Spinal cord (tissue), 10 donors: Measurements from ENCODE around the gene PRDX5. TPM values are rescaled to one million over a fixed set of nuclear protein-coding genes. Genes with fewer than 3 reads are reported as not detected.
A peak's percentile ranks its signal among the peaks of the same experiment; 100 is the strongest.

ENCODE experiments used
- DNase-seq, 6 donors: peaks; one replicate each; pipeline versions ENCODE4 v3.0.0 to v3.0.0-alpha.2; 2013 to 2015; ENCODE audit warnings: low spot score in 6 of 6, low read depth in 4 of 6
- H3K27ac ChIP-seq: one replicate; pipeline ENCODE4 v1.5.1; 2013; ENCODE audit warnings: low read depth, low read length, control low read depth
- H3K27me3 ChIP-seq: one replicate; pipeline ENCODE4 v1.6.1; 2013; ENCODE audit warnings: low read length; ENCODE audit not compliant: control insufficient read depth, insufficient read depth
- H3K36me3 ChIP-seq: one replicate; pipeline ENCODE4 v1.6.1; 2013; ENCODE audit warnings: low read length; ENCODE audit not compliant: control insufficient read depth, insufficient read depth
- H3K4me1 ChIP-seq: one replicate; pipeline ENCODE4 v1.6.1; 2013; ENCODE audit warnings: low read length; ENCODE audit not compliant: control insufficient read depth, insufficient read depth
- H3K4me3 ChIP-seq: one replicate; pipeline ENCODE4 v1.5.1; 2013; ENCODE audit warnings: low read depth, low read length, control low read depth
- H3K9me3 ChIP-seq: one replicate; pipeline ENCODE4 v1.6.1; 2013; ENCODE audit warnings: low read length; ENCODE audit not compliant: control insufficient read depth, insufficient read depth
- WGBS: methylation state at CpG from one replicate; pipeline ENCODE4 v1.1.5; 2013; ENCODE audit warnings: missing lambda C conversion rate; ENCODE audit not compliant: insufficient coverage; 5-methylcytosine and 5-hydroxymethylcytosine counted together
- long read RNA-seq, 4 donors: transcript quantifications; one replicate each; lab custom pipeline, GENCODE V29; 2026
- polyA plus RNA-seq, 2 donors: library from polyadenylated mRNA; unstranded; fragments of 120-200 nt; gene quantifications; one replicate each; pipeline ENCODE4 v1.2.1, GENCODE V29; 2013; ENCODE audit not compliant: insufficient read length in 2 of 2
- total RNA-seq, 2 donors: library from RNA; depleted of rRNA in 1 of 2; stranded (reverse); fragments of 120-200 nt in 1 of 2; fragments of >200 nt in 1 of 2; gene quantifications; one replicate each; pipeline versions ENCODE4 v1.2.3 to v1.2.4, GENCODE V29; 2013 to 2014
- donor health status: healthy.

The PRDX5 gene
- total RNA-seq (100 to 1,000 TPM; 115 to 316 TPM), polyA plus RNA-seq (100 to 1,000 TPM; 353 to 369 TPM)
- long read RNA-seq, donor 1, transcript PRDX5-202 (4 exons, 463 nt), result minor isoform, 25 of 473 reads
- long read RNA-seq, donor 1, transcript PRDX5-203 (5 exons, 596 nt), result minor isoform, 9 of 473 reads
- long read RNA-seq, donor 1, transcript PRDX5-201 (6 exons, 893 nt), result major isoform, 245 of 473 reads
- long read RNA-seq, donor 1, partial matches to known transcripts, result 165 of 473 reads
- long read RNA-seq, donor 1, other reads (novel, unspliced or antisense), result 29 of 473 reads
- long read RNA-seq, donor 2, transcript PRDX5-202 (4 exons, 463 nt), result minor isoform, 7 of 131 reads
- long read RNA-seq, donor 2, transcript PRDX5-203 (5 exons, 596 nt), result minor isoform, 5 of 131 reads
- long read RNA-seq, donor 2, transcript PRDX5-201 (6 exons, 893 nt), result major isoform, 93 of 131 reads
- long read RNA-seq, donor 2, partial matches to known transcripts, result 17 of 131 reads
- long read RNA-seq, donor 2, other reads (novel, unspliced or antisense), result 9 of 131 reads
- long read RNA-seq, donor 3, transcript PRDX5-202 (4 exons, 463 nt), result minor isoform, 17 of 189 reads
- long read RNA-seq, donor 3, transcript PRDX5-203 (5 exons, 596 nt), result minor isoform, 8 of 189 reads
- long read RNA-seq, donor 3, transcript PRDX5-201 (6 exons, 893 nt), result major isoform, 113 of 189 reads
- long read RNA-seq, donor 3, partial matches to known transcripts, result 42 of 189 reads
- long read RNA-seq, donor 3, other reads (novel, unspliced or antisense), result 9 of 189 reads
- long read RNA-seq, donor 4, transcript PRDX5-202 (4 exons, 463 nt), result minor isoform, 10 of 429 reads
- long read RNA-seq, donor 4, transcript PRDX5-201 (6 exons, 893 nt), result major isoform, 253 of 429 reads
- long read RNA-seq, donor 4, transcript PRDX5-203 (5 exons, 596 nt), result minor isoform, 6 of 429 reads
- long read RNA-seq, donor 4, partial matches to known transcripts, result 119 of 429 reads
- long read RNA-seq, donor 4, other reads (novel, unspliced or antisense), result 41 of 429 reads

- peak within 1 kb of the TSS; percentile 100 for H3K27ac ChIP-seq
- 0% methylated on average over 51 of the region's 61 CpGs for WGBS
- peak within 1 kb of the TSS; percentile 98 for H3K4me3 ChIP-seq
- H3K36me3 ChIP-seq, result peaks cover 64% of the 10 kb centered on the region
- no peaks in the 10 kb centered on the region for H3K27me3 ChIP-seq
- no peaks in the 10 kb centered on the region for H3K9me3 ChIP-seq
- peaks cover 24% of the 10 kb centered on the region for H3K4me1 ChIP-seq
- peak; percentile 90 to 99 (median 94) for DNase-seq
These were observed at the start of gene PRDX5 for GRCh38 chr11:64317961-64318765. Gene PRDX5 (plus strand): TSS chr11:64318121. CDS start chr11:64318216, 95 bp downstream.

- Histone ChIP-seq H3K36me3 (peaks cover 54% of the 10 kb centered on the region), H3K9me3 (no peaks in the 10 kb centered on the region), H3K4me3 (peak overlapping the region; percentile 57), H3K27me3 (no peaks in the 10 kb centered on the region), H3K27ac (peak overlapping the region; percentile 98), H3K4me1 (peaks cover 48% of the 10 kb centered on the region)
- DNase-seq, result no peak
- WGBS, result 2% methylated on average over 34 of the region's 34 CpGs
These were observed 48.9 kb upstream of the PRDX5 start for GRCh38 chr11:64268893-64269539.

GRCh38 chr11:64269540-64270220, 48.2 kb upstream of the PRDX5 start:
- H3K4me1 ChIP-seq, result peaks cover 41% of the 10 kb centered on the region
- peaks cover 50% of the 10 kb centered on the region for H3K36me3 ChIP-seq
- peak overlapping the region; percentile 57 for H3K4me3 ChIP-seq
- under 1% methylated on average over 58 of the region's 58 CpGs for WGBS
- no peaks in the 10 kb centered on the region for H3K9me3 ChIP-seq
- peak; percentile 96 to 100 (median 98) for DNase-seq
- peak overlapping the region; percentile 98 for H3K27ac ChIP-seq
- H3K27me3 ChIP-seq, result no peaks in the 10 kb centered on the region

GRCh38 chr11:64275031-64275800, 42.7 kb upstream of the PRDX5 start:
- Histone ChIP-seq H3K4me3 (no peak overlapping the region), H3K9me3 (no peaks in the 10 kb centered on the region), H3K4me1 (peaks cover 20% of the 10 kb centered on the region), H3K36me3 (peaks cover 61% of the 10 kb centered on the region), H3K27me3 (no peaks in the 10 kb centered on the region), H3K27ac (no peak overlapping the region)
- 86% methylated on average over 14 of the region's 15 CpGs for WGBS
- DNase-seq, result no peak

- Histone ChIP-seq H3K9me3 (no peaks in the 10 kb centered on the region), H3K27me3 (no peaks in the 10 kb centered on the region), H3K27ac (no peak overlapping the region), H3K4me1 (peaks cover 14% of the 10 kb centered on the region), H3K36me3 (peaks cover 61% of the 10 kb centered on the region), H3K4me3 (no peak overlapping the region)
- WGBS, result 100% methylated on average over 1 of the region's 2 CpGs
- no peak for DNase-seq
These were observed 42.1 kb upstream of the PRDX5 start for GRCh38 chr11:64275841-64276240.

- H3K9me3 ChIP-seq, result no peaks in the 10 kb centered on the region
- no peaks in the 10 kb centered on the region for H3K27me3 ChIP-seq
- H3K27ac ChIP-seq, result no peak overlapping the region
- H3K36me3 ChIP-seq, result peaks cover 66% of the 10 kb centered on the region
- no peak for DNase-seq
- 87% methylated on average over 14 of the region's 17 CpGs for WGBS
- H3K4me1 ChIP-seq, result peaks cover 8% of the 10 kb centered on the region
- no peak overlapping the region for H3K4me3 ChIP-seq
These were observed 41.1 kb upstream of the PRDX5 start for GRCh38 chr11:64276653-64277431.

- peaks cover 79% of the 10 kb centered on the region for H3K36me3 ChIP-seq
These were observed 39.2 kb upstream of the PRDX5 start for GRCh38 chr11:64278576-64279190.

More at GRCh38 chr11:64278576-64279190, 39.2 kb upstream of the PRDX5 start:
- no peak for DNase-seq
- H3K9me3 ChIP-seq, result no peaks in the 10 kb centered on the region
- no peaks in the 10 kb centered on the region for H3K27me3 ChIP-seq
- no peak overlapping the region for H3K4me3 ChIP-seq
- WGBS, result 92% methylated on average over 7 of the region's 8 CpGs
- no peak overlapping the region for H3K27ac ChIP-seq
- peaks cover 6% of the 10 kb centered on the region for H3K4me1 ChIP-seq
